Left ventricle myocardium inferior (tissue), 1 donor: ENCODE measurements around the gene CD72. TPM values are rescaled to one million over a fixed set of nuclear protein-coding genes. Genes with fewer than 3 reads are reported as not detected.
"Not testable (repeated sequence)": the region's sequence is repeated elsewhere in the genome, so short reads cannot be mapped to it uniquely, and the experiment has no call there.

Experiments
- DNase-seq: peaks from one replicate; pipeline ENCODE4 v3.0.0-alpha.2; 2020
- H3K27ac ChIP-seq: fragments of 200-600 bp; replicated peaks from 2 replicates; pipeline ENCODE4 v1.8.0; 2021
- H3K27me3 ChIP-seq: fragments of 200-600 bp; 2 replicates; pipeline ENCODE4 v1.8.0; 2021; ENCODE audit warnings: low read depth
- H3K36me3 ChIP-seq: fragments of 200-600 bp; 2 replicates; pipeline ENCODE4 v1.8.0; 2021
- H3K4me1 ChIP-seq: fragments of 200-600 bp; 2 replicates; pipeline ENCODE4 v1.8.0; 2021
- H3K4me3 ChIP-seq: fragments of 200-600 bp; 2 replicates; pipeline ENCODE4 v1.8.0; 2021; ENCODE audit warnings: mild to moderate bottlenecking, moderate library complexity
- H3K9me3 ChIP-seq: fragments of 200-600 bp; replicated peaks from 2 replicates; pipeline ENCODE4 v1.8.0; 2021
- CTCF ChIP-seq: fragments of 200-600 bp; IDR thresholded peaks from 2 replicates; pipeline ENCODE4 v1.8.0; 2021; ENCODE audit warnings: antibody characterized with exemption, mild to moderate bottlenecking, borderline replicate concordance
- intact Hi-C: fragments of 100-400 bp; cut with micrococcal nuclease; formaldehyde crosslinking; loops from one replicate; pipeline ENCODE4 v1.11.0; 2022
- total RNA-seq: library from RNA; stranded (reverse); fragmentation: NEBNext Ultra II Directional; extraction: Animal tissue kit (Norgen Biotek cat#: 25700); gene quantifications from one replicate; pipeline ENCODE4 v1.2.1, GENCODE V29; 2021
- donor health status: DM: no; HTN: yes; CAD: no; lungs with severe emphysema.

CD72 gene
- total RNA-seq, 1 donor from 2014 or later, result 0.63 TPM

- no peaks in the 10 kb centered on the region for H3K27me3 ChIP-seq
- no peak for DNase-seq
- H3K9me3 ChIP-seq, result no peaks in the 10 kb centered on the region
- H3K4me3 ChIP-seq, result no peak overlapping the region
- H3K4me1 ChIP-seq, result peaks cover 18% of the 10 kb centered on the region
- H3K36me3 ChIP-seq, result no peaks in the 10 kb centered on the region
- H3K27ac ChIP-seq, result no peak overlapping the region
- no peak for TF ChIP-seq CTCF
- intact Hi-C loops, result no loop called here
Observed at GRCh38 chr9:35599763-35600604, 18.2 kb downstream of the CD72 start.

GRCh38 chr9:35598866-35599590 lies 19.2 kb downstream of the CD72 start:
- Histone ChIP-seq H3K27ac (no peak overlapping the region), H3K36me3 (peaks cover 3% of the 10 kb centered on the region), H3K4me1 (peaks cover 10% of the 10 kb centered on the region), H3K9me3 (peaks cover 9% of the 10 kb centered on the region), H3K27me3 (no peaks in the 10 kb centered on the region), H3K4me3 (no peak overlapping the region)
- TF ChIP-seq CTCF, result no peak
- intact Hi-C loops, result no loop called here
- DNase-seq, result no peak

- H3K4me3 ChIP-seq, H3K27me3 ChIP-seq, H3K27ac ChIP-seq, intact Hi-C loops, DNase-seq, H3K4me1 ChIP-seq, H3K36me3 ChIP-seq: not testable (repeated sequence)
- peaks cover 30% of the 10 kb centered on the region for H3K9me3 ChIP-seq
Observed at GRCh38 chr9:35596907-35597306, 21.3 kb downstream of the CD72 start.

GRCh38 chr9:35594471-35594870 lies 23.7 kb downstream of the CD72 start:
- Histone ChIP-seq H3K4me3 (no peak overlapping the region), H3K36me3 (peaks cover 8% of the 10 kb centered on the region), H3K27ac (no peak overlapping the region), H3K9me3 (peaks cover 31% of the 10 kb centered on the region), H3K4me1 (no peaks in the 10 kb centered on the region), H3K27me3 (no peaks in the 10 kb centered on the region)
- no peak for TF ChIP-seq CTCF
- DNase-seq, result no peak
- intact Hi-C loops, result no loop called here

- Histone ChIP-seq H3K4me1 (no peaks in the 10 kb centered on the region), H3K4me3 (no peak overlapping the region), H3K27ac (no peak overlapping the region), H3K36me3 (peaks cover 8% of the 10 kb centered on the region), H3K9me3 (peaks cover 31% of the 10 kb centered on the region), H3K27me3 (no peaks in the 10 kb centered on the region)
- intact Hi-C loops, result no loop called here
- no peak for TF ChIP-seq CTCF
- DNase-seq, result no peak
Observed at GRCh38 chr9:35593581-35593980, 24.6 kb downstream of the CD72 start.

GRCh38 chr9:35588506-35588905 lies 29.7 kb downstream of the CD72 start:
- peaks cover 29% of the 10 kb centered on the region for H3K9me3 ChIP-seq
- H3K27me3 ChIP-seq, H3K4me3 ChIP-seq, H3K4me1 ChIP-seq, H3K36me3 ChIP-seq, DNase-seq, intact Hi-C loops, H3K27ac ChIP-seq: not testable (repeated sequence)

- H3K4me3 ChIP-seq, H3K4me1 ChIP-seq, DNase-seq, H3K36me3 ChIP-seq, H3K27me3 ChIP-seq, intact Hi-C loops, H3K27ac ChIP-seq: not testable (repeated sequence)
- peaks cover 19% of the 10 kb centered on the region for H3K9me3 ChIP-seq
Observed at GRCh38 chr9:35584681-35585080, 33.5 kb downstream of the CD72 start.

- H3K27ac ChIP-seq, H3K4me1 ChIP-seq, H3K4me3 ChIP-seq, DNase-seq, intact Hi-C loops, H3K27me3 ChIP-seq, H3K36me3 ChIP-seq: not testable (repeated sequence)
- peaks cover 26% of the 10 kb centered on the region for H3K9me3 ChIP-seq
Observed at GRCh38 chr9:35583521-35583920, 34.7 kb downstream of the CD72 start.

- H3K4me3 ChIP-seq, H3K27ac ChIP-seq, intact Hi-C loops: not testable (repeated sequence)
Observed at GRCh38 chr9:35579659-35580227, 38.5 kb downstream of the CD72 start.

More at GRCh38 chr9:35579659-35580227, 38.5 kb downstream of the CD72 start:
- not testable (repeated sequence) for H3K4me1 ChIP-seq, DNase-seq, H3K36me3 ChIP-seq, H3K27me3 ChIP-seq
- peaks cover 14% of the 10 kb centered on the region for H3K9me3 ChIP-seq
